Loucy (cell line): ENCODE measurements around the gene UBE2G2.

Source experiments
- CTCF ChIP-seq: fragments of 200-600 bp; sonication (generic); conservative IDR thresholded peaks from 2 replicates; pipeline ENCODE4 v1.5.1; 2014; ENCODE audit warnings: mild to moderate bottlenecking, antibody characterized with exemption, low read length
- EZH2phosphoT487 ChIP-seq: fragments of 200-600 bp; IDR thresholded peaks from 2 replicates; pipeline ENCODE4 v1.6.1; 2018; ENCODE audit warnings: antibody characterized with exemption, mild to moderate bottlenecking, moderate library complexity, borderline replicate concordance

DNA sequence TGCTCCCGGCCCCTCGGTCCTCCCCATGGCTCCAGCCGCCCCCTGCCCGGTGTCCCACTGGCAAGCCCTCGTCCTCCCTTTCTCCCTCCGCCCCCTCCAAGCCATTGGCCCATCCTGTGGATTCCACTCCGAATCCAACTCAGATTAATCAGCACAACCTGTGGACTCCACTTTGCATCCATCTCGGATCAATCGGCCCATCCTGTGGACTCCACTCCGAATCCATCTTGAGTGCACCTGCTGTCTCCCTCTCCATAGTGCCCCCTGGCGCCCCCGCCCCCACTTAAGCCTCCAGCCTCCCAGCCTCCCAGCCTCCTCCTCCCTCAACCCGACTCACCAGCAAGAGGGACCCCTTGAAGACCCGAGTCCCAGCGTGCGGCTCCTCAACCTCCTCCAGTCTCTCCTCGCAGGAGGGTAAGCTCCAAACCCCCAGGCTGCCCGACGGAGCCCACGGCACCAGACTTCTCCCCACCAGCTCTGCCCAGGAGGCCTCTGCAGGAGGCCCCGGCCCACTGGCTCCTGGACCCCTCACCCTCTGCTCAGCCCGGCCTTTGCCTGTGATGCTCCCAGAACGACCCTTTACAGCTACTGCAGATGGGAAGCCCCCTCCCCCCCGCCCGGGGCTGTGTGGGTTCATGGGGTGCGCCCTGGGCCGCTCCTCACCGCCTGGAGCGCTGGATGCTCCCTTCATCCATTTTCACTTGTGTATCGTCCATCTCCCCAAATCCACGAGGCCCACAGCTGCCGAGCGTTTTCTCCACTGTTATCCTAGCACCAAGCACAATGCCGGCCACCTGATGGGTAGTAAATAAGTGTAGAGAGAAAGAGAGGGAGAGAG, 49.6 kb downstream of the UBE2G2 start:
- TF ChIP-seq CTCF (no peak), EZH2phosphoT487 (no peak)
